Measurements from ENCODE around the gene PHC2.
"Not testable (repeated sequence)": the region's sequence is repeated elsewhere in the genome, so short reads cannot be mapped to it uniquely, and the experiment has no call there.

The PHC2 gene

GRCh38 chr1:33319949-33320618, 110.8 kb downstream of the PHC2 start:
- TF ChIP-seq POLR2A (IDR thresholded peaks at IDR 0.05; ENCODE audit: low read depth, low read length) = no peak
- TF ChIP-seq POLR2AphosphoS5 (IDR thresholded peaks at IDR 0.05; ENCODE audit: low read depth, low read length) = no peak
- no peak for TF ChIP-seq TAF1 (IDR thresholded peaks at IDR 0.05; ENCODE audit: low read depth, low read length)
- no peak for TF ChIP-seq POU2F2 (IDR thresholded peaks at IDR 0.05; ENCODE audit: low read depth, low read length)
- TF ChIP-seq PAX5 (IDR thresholded peaks at IDR 0.05; ENCODE audit: insufficient read depth, low read length, severe bottlenecking) = no peak
- no peak for FAIRE-seq
- DNase-seq (ENCODE audit: insufficient read length, low spot score) = no peak

- TF ChIP-seq TAF1 (IDR thresholded peaks at IDR 0.05; ENCODE audit: low read depth, low read length) = no peak
- DNase-seq (ENCODE audit: insufficient read length, low spot score) (no peak), FAIRE-seq (no peak)
These were observed 111.5 kb downstream of the PHC2 start for GRCh38 chr1:33319186-33319948.

- no peak for FAIRE-seq
- no peak for TF ChIP-seq TAF1 (IDR thresholded peaks at IDR 0.05; ENCODE audit: low read depth, low read length)
- no peak for DNase-seq (ENCODE audit: insufficient read length, low spot score)
These were observed 112.9 kb downstream of the PHC2 start for GRCh38 chr1:33317946-33318345.

GRCh38 chr1:33317354-33317753, 113.5 kb downstream of the PHC2 start:
- no peak for FAIRE-seq
- DNase-seq (ENCODE audit: insufficient read length, low spot score) = no peak
- TF ChIP-seq TAF1 (IDR thresholded peaks at IDR 0.05; ENCODE audit: low read depth, low read length) = no peak
- no peak for TF ChIP-seq POLR2A (IDR thresholded peaks at IDR 0.05; ENCODE audit: low read depth, low read length)
- no peak for TF ChIP-seq POU2F2 (IDR thresholded peaks at IDR 0.05; ENCODE audit: low read depth, low read length)
- no peak for TF ChIP-seq SPI1 (IDR thresholded peaks at IDR 0.05; ENCODE audit: low read depth, low read length)
- TF ChIP-seq POLR2AphosphoS5 (IDR thresholded peaks at IDR 0.05; ENCODE audit: low read depth, low read length) = no peak
- no peak for TF ChIP-seq PAX5 (IDR thresholded peaks at IDR 0.05; ENCODE audit: insufficient read depth, low read length, severe bottlenecking)

GRCh38 chr1:33316601-33317000, 114.3 kb downstream of the PHC2 start:
- TF ChIP-seq POU2F2 (IDR thresholded peaks at IDR 0.05; ENCODE audit: low read depth, low read length) (no peak), POLR2AphosphoS5 (IDR thresholded peaks at IDR 0.05; ENCODE audit: low read depth, low read length) (no peak), SPI1 (IDR thresholded peaks at IDR 0.05; ENCODE audit: low read depth, low read length) (no peak), POLR2A (IDR thresholded peaks at IDR 0.05; ENCODE audit: low read depth, low read length) (no peak), PAX5 (IDR thresholded peaks at IDR 0.05; ENCODE audit: insufficient read depth, low read length, severe bottlenecking) (no peak), TAF1 (IDR thresholded peaks at IDR 0.05; ENCODE audit: low read depth, low read length) (no peak)
- FAIRE-seq (no peak), DNase-seq (ENCODE audit: insufficient read length, low spot score) (no peak)

GRCh38 chr1:33314416-33314815, 116.5 kb downstream of the PHC2 start:
- TF ChIP-seq POU2F2 (IDR thresholded peaks at IDR 0.05; ENCODE audit: low read depth, low read length) (no peak), POLR2AphosphoS5 (IDR thresholded peaks at IDR 0.05; ENCODE audit: low read depth, low read length) (no peak), POLR2A (IDR thresholded peaks at IDR 0.05; ENCODE audit: low read depth, low read length) (no peak), SPI1 (IDR thresholded peaks at IDR 0.05; ENCODE audit: low read depth, low read length) (no peak), TAF1 (IDR thresholded peaks at IDR 0.05; ENCODE audit: low read depth, low read length) (no peak), PAX5 (IDR thresholded peaks at IDR 0.05; ENCODE audit: insufficient read depth, low read length, severe bottlenecking) (no peak)
- no peak for DNase-seq (ENCODE audit: insufficient read length, low spot score)
- no peak for FAIRE-seq

GRCh38 chr1:33312413-33312749, 118.5 kb downstream of the PHC2 start:
- no peak for TF ChIP-seq PAX5 (IDR thresholded peaks at IDR 0.05; ENCODE audit: insufficient read depth, low read length, severe bottlenecking)
- no peak for TF ChIP-seq POLR2AphosphoS5 (IDR thresholded peaks at IDR 0.05; ENCODE audit: low read depth, low read length)
- no peak for TF ChIP-seq SPI1 (IDR thresholded peaks at IDR 0.05; ENCODE audit: low read depth, low read length)
- TF ChIP-seq POU2F2 (IDR thresholded peaks at IDR 0.05; ENCODE audit: low read depth, low read length) = no peak
- no peak for TF ChIP-seq POLR2A (IDR thresholded peaks at IDR 0.05; ENCODE audit: low read depth, low read length)
- TF ChIP-seq TAF1 (IDR thresholded peaks at IDR 0.05; ENCODE audit: low read depth, low read length) = no peak
- no peak for FAIRE-seq
- no peak for DNase-seq (ENCODE audit: insufficient read length, low spot score)

- DNase-seq (ENCODE audit: insufficient read length, low spot score) (no peak), FAIRE-seq (no peak)
- TF ChIP-seq TAF1 (IDR thresholded peaks at IDR 0.05; ENCODE audit: low read depth, low read length) (no peak), SPI1 (IDR thresholded peaks at IDR 0.05; ENCODE audit: low read depth, low read length) (no peak), POLR2A (IDR thresholded peaks at IDR 0.05; ENCODE audit: low read depth, low read length) (no peak), POLR2AphosphoS5 (IDR thresholded peaks at IDR 0.05; ENCODE audit: low read depth, low read length) (no peak), PAX5 (IDR thresholded peaks at IDR 0.05; ENCODE audit: insufficient read depth, low read length, severe bottlenecking) (no peak), POU2F2 (IDR thresholded peaks at IDR 0.05; ENCODE audit: low read depth, low read length) (no peak)
These were observed 119.0 kb downstream of the PHC2 start for GRCh38 chr1:33311706-33312412.

- DNase-seq (ENCODE audit: insufficient read length, low spot score) = no peak
- no peak for FAIRE-seq
- no peak for TF ChIP-seq SPI1 (IDR thresholded peaks at IDR 0.05; ENCODE audit: low read depth, low read length)
- no peak for TF ChIP-seq POLR2AphosphoS5 (IDR thresholded peaks at IDR 0.05; ENCODE audit: low read depth, low read length)
- TF ChIP-seq TAF1 (IDR thresholded peaks at IDR 0.05; ENCODE audit: low read depth, low read length) = no peak
- no peak for TF ChIP-seq PAX5 (IDR thresholded peaks at IDR 0.05; ENCODE audit: insufficient read depth, low read length, severe bottlenecking)
- TF ChIP-seq POLR2A (IDR thresholded peaks at IDR 0.05; ENCODE audit: low read depth, low read length) = no peak
- no peak for TF ChIP-seq POU2F2 (IDR thresholded peaks at IDR 0.05; ENCODE audit: low read depth, low read length)
These were observed 120.2 kb downstream of the PHC2 start for GRCh38 chr1:33310702-33311101.

GRCh38 chr1:33309351-33309750, 121.5 kb downstream of the PHC2 start:
- DNase-seq (ENCODE audit: insufficient read length, low spot score); FAIRE-seq: not testable (repeated sequence)
